ENCODE results near the gene EGLN3. TPM values are rescaled to one million over a fixed set of nuclear protein-coding genes. Genes with fewer than 3 reads are reported as not detected.

The EGLN3 gene
- total RNA-seq, 1 experiment from 2014 or later: 4.5 TPM

DNA sequence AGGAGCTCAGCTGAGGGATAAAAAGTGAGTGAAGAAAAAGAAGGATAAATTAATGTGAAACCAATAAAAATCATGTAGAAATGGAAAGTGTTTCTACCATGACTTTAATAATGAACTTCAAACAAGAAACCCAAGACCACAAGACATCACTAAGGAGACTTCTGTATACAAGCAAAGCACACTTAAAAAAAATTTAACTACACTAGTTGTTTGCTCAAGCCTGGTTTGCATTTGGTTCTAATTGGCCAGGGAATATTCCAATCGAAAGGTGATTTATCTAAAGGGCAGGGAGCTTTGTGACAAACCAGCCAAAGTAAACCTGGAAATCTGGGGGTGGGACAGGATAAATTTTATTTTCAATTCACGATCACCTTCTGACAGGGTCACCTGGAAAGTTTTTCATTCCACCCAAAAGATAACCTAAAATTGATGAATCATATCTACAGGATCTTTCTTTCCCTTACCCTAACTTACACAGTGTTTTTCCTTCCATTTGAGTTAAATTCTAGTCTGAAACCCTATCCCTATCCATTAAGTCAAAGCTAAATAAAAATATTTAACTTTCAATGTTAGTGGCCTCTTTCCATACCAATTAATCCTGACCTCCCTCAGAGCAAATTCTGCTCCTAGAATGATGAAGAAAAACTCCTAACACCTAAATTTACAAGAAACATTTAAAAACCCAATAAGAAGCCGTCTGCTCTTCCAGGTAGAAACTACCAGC lies 2.6 kb downstream of the EGLN3 start:
- Histone ChIP-seq H3K9me3 (no peaks in the 10 kb centered on the region), H3K27me3 (peaks cover 12% of the 10 kb centered on the region), H3K36me3 (no peaks in the 10 kb centered on the region), H3K4me3 (no peak overlapping the region)
- no peak for DNase-seq

DNA sequence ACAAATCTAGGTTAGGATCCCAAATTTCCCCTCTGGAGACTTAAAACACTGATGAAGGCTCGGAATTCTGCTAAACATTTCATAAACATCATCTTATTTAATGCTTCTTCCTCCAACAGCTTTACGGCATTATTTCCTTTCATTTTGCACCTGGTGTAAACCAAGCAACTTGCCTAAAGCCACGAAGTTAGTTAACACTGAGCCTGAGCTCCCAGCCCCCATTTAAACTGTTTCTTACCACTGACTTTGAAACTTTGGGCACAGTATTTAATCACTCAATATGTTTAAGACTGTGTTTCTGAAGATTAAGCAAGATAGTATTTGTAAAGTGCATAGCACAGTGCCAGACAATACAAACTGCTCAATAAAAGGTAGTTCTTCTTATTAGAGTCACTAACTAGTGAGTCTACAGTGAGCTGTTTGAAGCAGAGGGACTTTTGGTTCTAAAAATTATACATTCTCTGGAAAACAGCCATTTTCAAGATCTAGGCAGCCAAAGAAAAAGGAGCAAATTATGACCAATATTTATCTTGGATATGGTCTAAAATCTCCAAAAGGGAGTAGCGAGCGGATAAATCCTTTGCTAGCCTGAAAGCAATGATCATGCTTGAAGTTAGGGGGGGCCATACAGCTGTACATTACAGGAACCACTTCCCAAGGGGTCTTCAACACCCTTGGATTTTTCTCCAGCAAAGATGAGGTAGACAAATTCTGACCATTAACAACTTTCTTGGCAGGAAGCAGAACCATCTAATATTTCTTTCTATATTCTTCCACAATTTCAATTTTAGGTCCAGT lies 4.0 kb downstream of the EGLN3 start:
- peaks cover 12% of the 10 kb centered on the region for H3K27me3 ChIP-seq

DNA sequence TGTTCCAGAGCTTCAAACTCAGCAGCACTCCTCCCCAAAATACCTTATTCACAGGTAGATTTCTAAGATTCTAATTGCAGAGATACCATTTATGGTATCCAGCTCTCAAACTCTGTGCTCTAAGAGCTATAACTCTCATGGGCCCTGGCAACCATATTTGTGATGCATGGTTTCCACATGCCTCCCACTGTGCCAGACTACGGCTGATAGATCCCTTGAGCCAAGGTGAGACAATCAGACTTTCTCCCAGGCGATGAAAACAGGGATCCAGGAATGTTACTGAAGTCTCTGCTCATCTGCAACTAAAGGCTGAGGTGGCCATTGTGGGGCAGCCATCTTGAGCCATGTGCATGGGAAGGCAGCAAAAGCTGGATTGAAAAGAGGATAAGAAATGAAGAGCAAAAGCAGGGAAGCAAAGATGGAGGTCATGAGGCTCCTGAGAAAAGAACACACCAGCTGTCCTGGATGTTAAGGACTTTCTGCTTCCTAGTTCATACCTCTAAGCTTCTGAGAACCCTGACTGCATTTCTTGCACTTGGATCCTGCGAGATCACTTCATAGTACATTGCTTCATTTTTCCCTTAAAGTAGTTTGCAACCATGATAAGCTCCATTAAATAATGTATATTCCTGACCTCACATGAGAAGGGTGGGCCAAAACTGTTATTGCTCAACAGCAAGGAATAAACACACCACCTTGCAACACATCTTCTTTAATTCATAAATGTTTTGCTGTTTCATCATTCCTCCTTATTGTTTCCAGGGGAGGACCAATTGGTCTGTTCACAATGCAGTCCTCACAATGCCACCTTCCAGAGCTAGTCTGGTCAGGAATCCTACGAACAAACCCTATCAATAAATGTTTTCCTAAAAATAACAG lies 5.4 kb downstream of the EGLN3 start:
- Histone ChIP-seq H3K36me3 (no peaks in the 10 kb centered on the region), H3K4me3 (no peak overlapping the region)
- no peak for DNase-seq

More for the DNA sequence above, 4.0 kb downstream of the EGLN3 start:
- no peaks in the 10 kb centered on the region for H3K36me3 ChIP-seq
- DNase-seq: no peak
- no peak overlapping the region for H3K4me3 ChIP-seq
- H3K9me3 ChIP-seq: no peaks in the 10 kb centered on the region

DNA sequence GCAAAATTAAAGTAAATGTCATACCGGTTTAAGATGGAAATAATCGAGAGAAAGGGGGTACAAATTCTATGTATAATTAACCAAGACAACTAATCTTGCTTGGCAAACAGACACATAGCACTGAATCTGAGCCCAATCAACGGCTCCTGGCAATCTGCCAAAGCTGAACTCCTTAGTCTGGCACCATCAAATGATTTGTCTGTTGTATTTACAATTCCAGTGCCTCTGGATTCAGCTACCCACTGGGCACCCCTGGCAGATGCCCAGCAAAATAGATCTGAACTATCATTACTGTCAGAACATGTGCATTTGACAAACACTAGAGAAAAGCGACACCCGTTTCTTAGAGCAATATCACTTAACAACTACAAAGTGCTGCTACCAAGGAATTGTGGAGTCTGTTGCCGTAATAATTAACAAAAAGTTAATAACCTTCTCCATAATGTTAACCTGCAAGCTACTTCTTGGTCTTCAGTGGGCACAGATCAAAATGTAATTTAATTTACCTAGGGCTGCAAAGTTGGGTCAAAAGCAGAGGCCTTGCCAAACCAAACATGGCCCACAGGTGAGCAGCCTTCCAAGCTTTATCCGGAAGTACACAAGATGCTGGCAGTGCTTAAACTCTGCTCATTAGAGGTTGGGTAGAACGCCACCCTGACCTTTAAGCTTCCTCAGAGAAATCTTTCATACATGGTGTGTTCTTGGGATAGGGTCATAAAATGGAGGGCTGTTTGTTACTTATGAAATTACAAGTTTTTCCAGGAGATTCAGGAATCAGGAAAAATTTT lies 7.6 kb downstream of the EGLN3 start:
- no peaks in the 10 kb centered on the region for H3K9me3 ChIP-seq
- DNase-seq: peak; percentile 15
- H3K27me3 ChIP-seq: no peaks in the 10 kb centered on the region
- no peak overlapping the region for H3K4me3 ChIP-seq
- H3K36me3 ChIP-seq: no peaks in the 10 kb centered on the region

More for the DNA sequence above, 5.4 kb downstream of the EGLN3 start:
- Histone ChIP-seq H3K27me3 (peaks cover 9% of the 10 kb centered on the region), H3K9me3 (no peaks in the 10 kb centered on the region)

DNA sequence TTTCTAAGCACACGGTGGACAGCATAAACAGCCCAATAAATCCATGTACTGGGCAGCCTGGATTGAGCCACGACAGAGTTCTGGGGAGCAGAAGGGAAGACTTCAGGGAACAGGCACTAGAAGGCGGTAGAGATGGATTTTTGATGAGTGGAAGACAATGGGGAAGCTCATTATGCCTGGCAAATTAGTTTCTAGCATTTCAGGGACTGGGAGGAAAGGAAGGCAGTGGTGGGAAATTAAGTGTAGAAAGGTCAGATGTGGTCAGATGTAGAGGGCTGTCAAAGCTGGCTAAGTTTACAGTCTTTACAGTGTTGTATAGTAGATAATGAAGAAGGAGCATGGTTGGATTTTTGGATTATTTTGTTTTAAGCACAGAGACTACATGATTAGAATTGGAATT lies 9.2 kb downstream of the EGLN3 start:
- H3K27me3 ChIP-seq: no peaks in the 10 kb centered on the region
- no peak overlapping the region for H3K4me3 ChIP-seq
- DNase-seq: no peak
- no peaks in the 10 kb centered on the region for H3K9me3 ChIP-seq
- no peaks in the 10 kb centered on the region for H3K36me3 ChIP-seq

DNA sequence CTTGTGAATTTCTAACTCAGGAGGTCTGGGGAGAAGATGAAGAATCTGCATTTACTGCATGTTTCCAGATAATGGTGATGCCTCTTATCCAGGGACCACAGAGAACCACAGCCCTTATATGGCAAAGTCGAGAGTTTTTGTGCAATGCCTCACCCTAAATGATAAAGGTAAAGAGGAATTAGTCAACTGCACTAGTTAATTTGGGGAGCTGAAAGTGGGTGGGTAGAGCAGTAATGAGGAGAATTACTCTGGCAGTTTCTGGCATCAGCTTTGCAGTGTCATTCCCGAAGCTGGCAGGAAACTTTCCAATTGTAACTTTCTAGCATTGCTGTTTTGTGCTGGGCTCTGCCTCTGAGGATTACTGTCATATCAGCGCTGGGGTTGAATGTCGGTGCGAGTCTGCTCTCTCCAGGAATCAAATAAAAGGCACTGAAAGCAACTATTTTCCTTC lies 10.3 kb downstream of the EGLN3 start:
- DNase-seq: no peak
- H3K9me3 ChIP-seq: no peaks in the 10 kb centered on the region
- H3K27me3 ChIP-seq: no peaks in the 10 kb centered on the region
- no peaks in the 10 kb centered on the region for H3K36me3 ChIP-seq
- H3K4me3 ChIP-seq: no peak overlapping the region

DNA sequence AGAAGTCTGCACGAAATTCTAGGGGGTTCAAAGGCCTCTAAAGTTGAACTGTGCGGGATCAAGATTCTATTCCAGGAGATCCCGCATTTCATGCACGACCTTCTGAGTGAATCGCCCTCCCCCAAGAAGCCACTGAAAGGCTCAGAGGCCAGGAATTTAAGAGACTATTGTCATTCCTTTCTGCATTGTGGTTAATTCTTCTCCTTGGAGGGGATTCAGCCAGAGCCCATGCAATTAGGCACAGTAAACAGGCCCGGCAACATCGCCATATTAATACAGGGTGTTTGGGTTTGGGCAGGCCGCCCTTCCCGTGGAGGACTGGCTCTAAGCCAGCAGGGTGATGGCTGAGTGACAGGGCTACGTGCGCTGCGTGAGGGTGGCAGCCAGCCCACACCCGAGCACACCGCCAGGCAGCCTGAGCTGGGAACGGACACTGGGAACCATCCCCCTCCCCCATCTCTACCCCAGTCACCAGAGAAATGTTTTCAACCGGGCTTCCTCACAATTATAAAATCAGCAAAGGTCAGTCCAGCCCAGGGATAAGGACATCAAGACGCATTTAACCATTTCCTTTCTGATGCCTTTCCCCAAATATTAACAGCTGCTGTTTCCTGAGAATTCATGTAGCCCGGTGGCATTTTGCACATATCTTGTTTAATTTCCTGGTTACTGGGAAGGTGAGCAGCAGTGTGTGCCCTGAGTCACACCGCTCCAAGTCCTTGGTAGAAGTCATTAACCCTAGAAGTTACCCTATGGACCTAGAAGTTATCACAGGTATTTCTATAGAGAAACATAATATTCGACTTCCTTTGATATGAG lies 12.5 kb downstream of the EGLN3 start:
- Histone ChIP-seq H3K36me3 (no peaks in the 10 kb centered on the region), H3K27me3 (no peaks in the 10 kb centered on the region), H3K4me3 (no peak overlapping the region), H3K9me3 (no peaks in the 10 kb centered on the region)
- DNase-seq: no peak

DNA sequence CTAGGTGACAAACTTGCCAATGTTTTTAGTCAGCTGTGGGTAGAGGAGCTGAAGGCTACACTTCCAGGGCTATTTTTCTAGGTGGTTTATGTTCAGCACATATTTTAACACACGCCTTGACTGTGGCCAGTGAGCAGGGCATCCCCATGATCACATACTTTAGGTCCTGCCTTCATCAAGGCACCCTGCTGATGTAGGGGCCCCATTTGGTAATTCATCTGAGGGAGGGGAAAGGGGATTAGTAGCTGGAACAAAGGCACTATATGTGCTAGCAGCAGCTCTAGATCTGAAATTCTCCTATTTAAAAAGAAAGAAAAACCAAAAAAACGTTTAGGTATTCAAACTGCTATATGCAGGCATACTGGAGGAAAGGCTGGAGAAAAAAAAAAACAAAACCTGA lies 14.5 kb downstream of the EGLN3 start:
- Histone ChIP-seq H3K4me3 (no peak overlapping the region), H3K27me3 (no peaks in the 10 kb centered on the region), H3K9me3 (no peaks in the 10 kb centered on the region), H3K36me3 (no peaks in the 10 kb centered on the region)
- DNase-seq: no peak

DNA sequence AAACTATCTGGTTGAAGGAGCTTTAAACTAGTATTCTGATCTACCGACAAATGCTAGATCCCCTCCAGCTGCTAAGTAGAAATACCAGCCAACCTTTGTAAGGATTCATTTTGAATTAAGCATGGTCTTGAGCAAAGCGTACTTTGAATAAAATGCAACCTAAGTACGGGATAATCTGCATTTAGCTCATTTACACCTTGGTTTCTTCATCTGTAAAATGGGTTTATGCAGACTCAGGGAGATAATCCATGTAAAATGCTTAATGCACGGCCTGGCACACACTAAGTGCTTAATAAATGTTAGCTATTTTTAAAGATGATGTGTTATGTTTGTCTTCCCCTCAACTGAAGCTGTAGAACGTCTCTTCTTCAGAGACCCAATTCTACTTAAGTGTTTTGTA lies 15.9 kb downstream of the EGLN3 start:
- Histone ChIP-seq H3K4me3 (no peak overlapping the region), H3K9me3 (no peaks in the 10 kb centered on the region), H3K27me3 (no peaks in the 10 kb centered on the region), H3K36me3 (no peaks in the 10 kb centered on the region)
- no peak for DNase-seq

DNA sequence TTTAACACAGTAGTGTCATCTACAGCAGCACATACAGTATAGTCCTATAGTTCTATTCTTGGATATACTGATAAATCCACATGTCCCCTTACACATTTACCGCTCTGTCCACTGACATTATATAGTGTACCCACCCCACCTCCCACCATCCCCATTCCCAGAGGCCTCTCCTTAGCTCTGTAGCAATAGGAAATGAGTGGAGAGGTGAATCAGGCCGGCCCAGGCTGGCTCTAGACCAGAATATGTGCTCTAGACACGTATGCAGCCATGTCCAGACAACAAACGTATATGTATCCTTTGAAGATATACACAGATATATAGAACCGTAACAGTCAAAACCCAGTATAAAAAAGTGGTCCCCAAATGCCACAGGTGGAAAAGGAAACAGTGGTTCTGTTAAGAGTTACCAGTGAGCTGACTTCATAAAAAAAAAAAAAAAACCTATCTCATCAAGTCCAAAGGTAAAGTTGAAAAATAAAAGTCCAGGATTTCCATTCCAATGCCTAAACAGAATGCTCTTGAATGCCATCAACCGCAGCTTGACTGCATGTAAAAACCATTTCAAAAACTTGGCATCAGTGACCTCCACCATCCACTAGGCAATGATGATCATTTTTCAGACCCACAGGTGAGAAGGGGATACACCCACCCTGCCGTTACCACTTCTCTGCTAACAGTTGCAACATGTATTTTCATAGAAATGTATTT lies 16.7 kb downstream of the EGLN3 start:
- H3K36me3 ChIP-seq: no peaks in the 10 kb centered on the region
- no peaks in the 10 kb centered on the region for H3K9me3 ChIP-seq
- H3K4me3 ChIP-seq: no peak overlapping the region
- no peak for DNase-seq
- H3K27me3 ChIP-seq: no peaks in the 10 kb centered on the region

DNA sequence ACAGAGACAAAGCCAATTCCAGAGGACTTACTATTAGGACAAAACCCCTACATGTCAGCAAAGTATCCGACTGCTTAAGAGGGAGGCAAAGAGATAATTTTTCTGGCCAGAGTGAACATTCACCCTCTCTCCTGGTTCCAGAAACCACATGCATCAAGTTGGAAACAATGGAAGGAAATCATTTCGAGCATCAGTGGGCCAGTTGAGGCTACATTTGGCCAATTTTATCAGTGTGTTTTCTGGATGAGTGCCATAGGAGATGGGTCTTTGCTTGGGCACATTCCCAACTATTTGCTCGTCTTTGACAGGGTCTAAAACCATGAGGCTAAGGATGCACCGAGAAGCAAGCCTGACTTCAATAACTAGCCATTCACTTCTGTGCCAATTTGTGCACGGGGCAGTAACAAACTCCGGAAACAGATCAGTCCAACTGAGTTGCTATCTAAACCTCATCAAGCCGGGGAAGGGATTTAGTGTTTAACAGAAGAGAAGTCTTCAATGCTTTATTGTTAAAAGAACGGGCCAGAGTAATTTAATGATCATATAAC lies 17.4 kb downstream of the EGLN3 start:
- H3K9me3 ChIP-seq: no peaks in the 10 kb centered on the region
- no peaks in the 10 kb centered on the region for H3K36me3 ChIP-seq
- no peak for DNase-seq
- no peaks in the 10 kb centered on the region for H3K27me3 ChIP-seq
- no peak overlapping the region for H3K4me3 ChIP-seq

DNA sequence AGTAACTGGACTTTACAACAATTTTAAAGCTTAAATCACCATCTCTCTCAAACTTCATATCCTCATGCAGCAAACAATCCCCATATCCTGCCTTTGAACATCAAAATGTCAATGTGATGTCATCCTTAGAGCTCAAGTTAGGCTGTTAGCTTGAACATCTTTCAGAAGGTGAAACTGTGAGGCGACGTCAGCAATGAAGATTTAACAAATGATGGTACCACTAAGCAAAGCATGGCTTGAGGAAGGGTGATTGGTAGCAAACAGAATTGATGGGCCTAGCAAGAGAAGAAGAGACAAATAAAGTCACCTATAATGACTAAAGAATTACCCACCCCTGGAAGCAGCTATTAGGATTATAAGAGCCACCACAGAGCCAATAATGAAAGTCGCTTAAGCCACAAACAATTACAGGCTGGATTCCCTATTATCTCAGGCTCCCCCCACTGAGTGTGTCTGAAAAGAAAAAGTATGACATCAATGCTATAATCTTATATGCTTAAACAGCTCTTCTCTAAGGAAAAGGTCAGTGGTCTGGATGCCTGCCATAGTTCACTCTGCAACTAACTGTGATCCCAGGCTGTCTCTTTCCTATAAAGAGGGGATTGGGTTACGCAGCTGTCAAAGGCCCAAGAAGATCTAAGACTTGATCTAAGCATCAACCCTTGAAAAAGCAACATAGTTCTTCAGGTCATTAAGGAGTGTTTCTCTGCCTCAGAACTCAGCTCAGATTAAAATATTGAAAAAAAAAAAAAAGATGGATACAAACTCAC lies 18.1 kb downstream of the EGLN3 start:
- H3K36me3 ChIP-seq: no peaks in the 10 kb centered on the region
- no peaks in the 10 kb centered on the region for H3K9me3 ChIP-seq
- no peaks in the 10 kb centered on the region for H3K27me3 ChIP-seq
- peak; percentile 32 for DNase-seq
- no peak overlapping the region for H3K4me3 ChIP-seq

DNA sequence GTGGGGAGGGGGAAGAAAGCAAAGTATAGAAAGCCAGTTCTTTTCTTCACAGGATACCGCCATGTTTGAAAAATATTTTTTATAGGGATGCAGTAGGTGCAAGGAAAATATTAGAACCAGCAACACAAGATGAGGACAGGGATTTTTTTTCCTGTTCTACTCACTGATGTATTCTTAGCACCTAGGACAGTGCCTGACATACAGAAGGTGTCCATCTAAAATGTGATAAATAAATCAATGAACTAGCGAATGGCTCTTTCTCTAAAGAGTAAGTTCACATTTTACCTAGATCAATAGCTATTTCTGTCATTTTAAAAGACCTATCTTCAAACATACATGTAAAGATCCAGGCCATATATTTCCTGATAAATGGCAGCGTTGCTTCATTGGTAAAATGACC lies 18.8 kb downstream of the EGLN3 start:
- no peaks in the 10 kb centered on the region for H3K9me3 ChIP-seq
- H3K27me3 ChIP-seq: no peaks in the 10 kb centered on the region
- no peaks in the 10 kb centered on the region for H3K36me3 ChIP-seq
- H3K4me3 ChIP-seq: no peak overlapping the region
- no peak for DNase-seq

DNA sequence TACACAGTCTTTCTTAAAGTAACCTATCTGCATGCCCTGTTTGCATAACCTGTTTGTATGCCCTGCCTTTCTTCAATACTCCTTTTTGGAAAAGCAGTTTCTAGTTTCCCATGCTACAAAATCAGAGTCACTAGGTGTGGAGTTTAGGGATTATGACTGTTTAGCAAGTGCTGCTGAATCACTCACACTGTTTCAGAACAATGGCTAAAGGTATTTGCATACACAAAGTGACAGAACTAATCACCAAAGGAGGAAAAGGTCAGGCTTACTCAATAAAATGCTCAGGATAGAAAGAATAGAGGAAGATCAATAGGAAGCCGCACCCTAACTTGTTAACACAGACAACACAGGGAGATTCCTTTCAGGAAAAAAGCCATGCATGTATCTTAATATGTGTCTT lies 19.4 kb downstream of the EGLN3 start:
- DNase-seq: no peak
- Histone ChIP-seq H3K27me3 (no peaks in the 10 kb centered on the region), H3K4me3 (no peak overlapping the region), H3K9me3 (no peaks in the 10 kb centered on the region), H3K36me3 (no peaks in the 10 kb centered on the region)

All from MG63 (cell line).